Upper lobe of right lung (tissue), 1 donor: ENCODE results near the gene RIOK2. TPM values are rescaled to one million over a fixed set of nuclear protein-coding genes. Genes with fewer than 3 reads are reported as not detected.

Source experiments
- ATAC-seq: fragments of 200-7000 bp; cut with Tn5 transposase; one replicate; pipeline ENCODE4 v1.9.1; 2020; ENCODE audit warnings: mild to moderate bottlenecking, moderate library complexity
- DNase-seq: peaks from one replicate; pipeline ENCODE4 v3.0.0-alpha.2; 2020
- H3K27ac ChIP-seq: fragments of 200-600 bp; one replicate; pipeline ENCODE4 v1.8.0; 2022
- H3K27me3 ChIP-seq: fragments of 200-600 bp; one replicate; pipeline ENCODE4 v1.8.0; 2022; ENCODE audit warnings: mild to moderate bottlenecking
- H3K36me3 ChIP-seq: fragments of 200-600 bp; one replicate; pipeline ENCODE4 v1.8.0; 2022
- H3K4me1 ChIP-seq: fragments of 200-600 bp; one replicate; pipeline ENCODE4 v1.8.0; 2022
- H3K4me3 ChIP-seq: fragments of 200-600 bp; one replicate; pipeline ENCODE4 v1.8.0; 2022; ENCODE audit warnings: mild to moderate bottlenecking
- H3K9me3 ChIP-seq: fragments of 200-600 bp; one replicate; pipeline ENCODE4 v1.8.0; 2022
- intact Hi-C: fragments of 100-400 bp; cut with DNase I; formaldehyde crosslinking; loops from one replicate; pipeline ENCODE4 v1.11.0; 2022
- total RNA-seq: library from RNA; stranded (reverse); fragmentation: NEBNext Ultra II Directional; extraction: Animal tissue kit (Norgen Biotek cat#: 25700); gene quantifications from one replicate; pipeline ENCODE4 v1.2.1, GENCODE V29; 2021
- TF ChIP-seq, protein P1 (sequence below): fragments of 200-600 bp; IDR thresholded peaks from one replicate; pipeline ENCODE4 v1.8.0; 2022; ENCODE audit warnings: antibody characterized with exemption
- donor health status: DM: no; HTN: yes; CAD: no; lungs with severe emphysema.

RIOK2 gene
- total RNA-seq, 1 donor from 2014 or later, result 22.2 TPM

GRCh38 chr5:97121848-97122247 lies 61.2 kb downstream of the RIOK2 start:
- H3K9me3 ChIP-seq, result no peaks in the 10 kb centered on the region
- no peak overlapping the region for H3K4me3 ChIP-seq
- H3K4me1 ChIP-seq, result no peaks in the 10 kb centered on the region
- no peak overlapping the region for H3K27ac ChIP-seq
- DNase-seq (no peak), ATAC-seq (no peak)
- intact Hi-C loops, result no loop called here
- H3K27me3 ChIP-seq, result no peaks in the 10 kb centered on the region
- TF ChIP-seq, protein P1, sequence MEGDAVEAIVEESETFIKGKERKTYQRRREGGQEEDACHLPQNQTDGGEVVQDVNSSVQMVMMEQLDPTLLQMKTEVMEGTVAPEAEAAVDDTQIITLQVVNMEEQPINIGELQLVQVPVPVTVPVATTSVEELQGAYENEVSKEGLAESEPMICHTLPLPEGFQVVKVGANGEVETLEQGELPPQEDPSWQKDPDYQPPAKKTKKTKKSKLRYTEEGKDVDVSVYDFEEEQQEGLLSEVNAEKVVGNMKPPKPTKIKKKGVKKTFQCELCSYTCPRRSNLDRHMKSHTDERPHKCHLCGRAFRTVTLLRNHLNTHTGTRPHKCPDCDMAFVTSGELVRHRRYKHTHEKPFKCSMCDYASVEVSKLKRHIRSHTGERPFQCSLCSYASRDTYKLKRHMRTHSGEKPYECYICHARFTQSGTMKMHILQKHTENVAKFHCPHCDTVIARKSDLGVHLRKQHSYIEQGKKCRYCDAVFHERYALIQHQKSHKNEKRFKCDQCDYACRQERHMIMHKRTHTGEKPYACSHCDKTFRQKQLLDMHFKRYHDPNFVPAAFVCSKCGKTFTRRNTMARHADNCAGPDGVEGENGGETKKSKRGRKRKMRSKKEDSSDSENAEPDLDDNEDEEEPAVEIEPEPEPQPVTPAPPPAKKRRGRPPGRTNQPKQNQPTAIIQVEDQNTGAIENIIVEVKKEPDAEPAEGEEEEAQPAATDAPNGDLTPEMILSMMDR, result no peak
- no peaks in the 10 kb centered on the region for H3K36me3 ChIP-seq

DNA sequence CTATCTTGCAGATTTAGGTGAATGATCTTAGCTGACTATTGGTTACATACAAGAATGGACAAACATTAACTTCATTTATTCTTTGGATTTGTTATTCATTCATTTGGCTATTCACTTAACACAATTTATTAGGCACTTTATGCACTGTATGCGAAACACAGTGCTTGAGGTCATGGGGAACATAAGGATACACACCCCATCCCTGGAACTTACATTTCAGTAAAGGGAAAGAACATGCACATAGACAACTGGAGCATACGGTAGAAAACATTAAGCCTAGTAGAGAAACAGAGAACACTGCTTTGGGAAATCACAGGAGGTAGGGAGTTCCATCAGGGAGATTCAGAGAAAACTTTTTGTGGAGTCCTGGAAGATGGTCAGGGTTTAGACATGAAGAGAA lies 62.9 kb downstream of the RIOK2 start:
- H3K4me3 ChIP-seq, result no peak overlapping the region
- no peak for ATAC-seq
- DNase-seq, result no peak
- no peaks in the 10 kb centered on the region for H3K36me3 ChIP-seq
- H3K27ac ChIP-seq, result no peak overlapping the region
- no peaks in the 10 kb centered on the region for H3K9me3 ChIP-seq
- TF ChIP-seq, protein P1, result no peak
- H3K4me1 ChIP-seq, result no peaks in the 10 kb centered on the region
- intact Hi-C loops, result no loop called here
- no peaks in the 10 kb centered on the region for H3K27me3 ChIP-seq

- no peaks in the 10 kb centered on the region for H3K27me3 ChIP-seq
- intact Hi-C loops, result no loop called here
- H3K9me3 ChIP-seq, result no peaks in the 10 kb centered on the region
- no peaks in the 10 kb centered on the region for H3K4me1 ChIP-seq
- ATAC-seq (no peak), DNase-seq (no peak)
- TF ChIP-seq, protein P1, result no peak
- no peak overlapping the region for H3K27ac ChIP-seq
- H3K4me3 ChIP-seq, result no peak overlapping the region
- no peaks in the 10 kb centered on the region for H3K36me3 ChIP-seq
Observed at GRCh38 chr5:97119007-97119390, 64.0 kb downstream of the RIOK2 start.

GRCh38 chr5:97118261-97119006 lies 64.6 kb downstream of the RIOK2 start:
- no peak for DNase-seq
- H3K4me1 ChIP-seq, result no peaks in the 10 kb centered on the region
- no peak for ATAC-seq
- H3K36me3 ChIP-seq, result no peaks in the 10 kb centered on the region
- intact Hi-C loops, result no loop called here
- H3K27ac ChIP-seq, result no peak overlapping the region
- no peaks in the 10 kb centered on the region for H3K27me3 ChIP-seq
- TF ChIP-seq, protein P1, result no peak
- H3K4me3 ChIP-seq, result no peak overlapping the region
- no peaks in the 10 kb centered on the region for H3K9me3 ChIP-seq

- H3K9me3 ChIP-seq, result no peaks in the 10 kb centered on the region
- no peak overlapping the region for H3K27ac ChIP-seq
- DNase-seq (no peak), ATAC-seq (no peak)
- H3K36me3 ChIP-seq, result no peaks in the 10 kb centered on the region
- no peak overlapping the region for H3K4me3 ChIP-seq
- TF ChIP-seq, protein P1, result no peak
- H3K4me1 ChIP-seq, result no peaks in the 10 kb centered on the region
- intact Hi-C loops, result no loop called here
- H3K27me3 ChIP-seq, result no peaks in the 10 kb centered on the region
Observed at GRCh38 chr5:97115932-97116331, 67.1 kb downstream of the RIOK2 start.

GRCh38 chr5:97112230-97112629 lies 70.8 kb downstream of the RIOK2 start:
- Histone ChIP-seq H3K36me3 (no peaks in the 10 kb centered on the region), H3K27me3 (no peaks in the 10 kb centered on the region), H3K4me1 (no peaks in the 10 kb centered on the region), H3K9me3 (no peaks in the 10 kb centered on the region), H3K27ac (no peak overlapping the region), H3K4me3 (no peak overlapping the region)
- TF ChIP-seq, protein P1, result no peak
- DNase-seq (no peak), ATAC-seq (no peak)
- intact Hi-C loops, result no loop called here
